KBM-7 (cell line): Measurements from ENCODE around the gene SOCS1.

Experiments
- DNase-seq: peaks from one replicate; pipeline ENCODE4 v3.0.0-alpha.2; 2015
- in situ Hi-C: fragments of 300-500 bp; cut with MboI; formaldehyde crosslinking; loops from 2 replicates; pipeline ENCODE4 v1.14.3; 2020; ENCODE audit warnings: low sequenced_read_pairs, low pct_unique_long_range_greater_than_20kb, mixed read lengths

Gene SOCS1

GRCh38 chr16:11265124-11265523 is 9.1 kb upstream of the SOCS1 start:
- in situ Hi-C loops = no loop called here

GRCh38 chr16:11264155-11264832 is 8.3 kb upstream of the SOCS1 start:
- in situ Hi-C loops = no loop called here
- DNase-seq = no peak

More at GRCh38 chr16:11265124-11265523, 9.1 kb upstream of the SOCS1 start:
- no peak for DNase-seq

GRCh38 chr16:11263737-11264136 is 7.7 kb upstream of the SOCS1 start:
- peak; percentile 43 for DNase-seq
- in situ Hi-C loops = no loop called here

DNA sequence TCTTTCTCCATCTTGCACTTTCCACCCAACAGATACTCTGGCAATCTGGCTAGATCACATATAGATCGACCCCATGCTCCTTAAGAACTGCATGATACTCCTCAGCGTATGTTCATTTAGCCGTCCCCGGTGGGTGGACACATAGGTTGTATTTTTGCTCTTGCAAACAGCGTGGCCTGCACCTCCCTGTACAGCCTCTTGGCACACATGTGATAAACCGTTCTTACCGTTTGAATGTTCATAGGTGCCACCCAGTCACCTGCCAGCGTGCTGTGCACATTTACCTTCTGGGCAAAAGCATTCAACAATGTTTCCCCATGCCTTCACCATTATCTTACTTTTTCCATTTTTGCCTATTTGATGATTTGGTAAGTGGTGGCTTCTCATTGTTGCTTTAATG is 6.9 kb upstream of the SOCS1 start:
- in situ Hi-C loops = no loop called here
- DNase-seq = no peak

DNA sequence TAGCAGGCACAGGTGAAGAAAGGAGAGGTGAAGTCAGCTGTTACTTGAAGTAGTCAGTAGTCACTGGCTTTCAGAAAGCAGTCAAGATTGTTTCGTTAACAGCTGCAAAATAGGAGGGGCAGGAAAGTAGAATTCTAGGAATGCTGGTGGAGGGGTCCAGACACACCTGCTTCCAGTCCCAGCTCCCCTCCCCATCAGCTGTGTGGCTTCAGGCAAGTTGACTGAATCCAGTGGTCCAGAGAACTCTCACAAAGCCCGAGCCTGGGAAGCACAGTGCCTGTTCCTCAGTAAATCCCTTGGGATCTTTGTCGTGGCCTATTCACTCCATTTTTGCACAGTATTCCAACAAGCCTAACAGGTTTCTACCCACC is 4.6 kb upstream of the SOCS1 start:
- no peak for DNase-seq
- in situ Hi-C loops = no loop called here

- in situ Hi-C loops = no loop called here
- DNase-seq = no peak
Observed at GRCh38 chr16:11259655-11260595, 3.9 kb upstream of the SOCS1 start.

- in situ Hi-C loops = no loop called here
- no peak for DNase-seq
Observed at GRCh38 chr16:11258553-11259492, 2.8 kb upstream of the SOCS1 start.

- peak; percentile 84 for DNase-seq
- in situ Hi-C loops = no loop called here
Observed at GRCh38 chr16:11257131-11257938, 1.3 kb upstream of the SOCS1 start.

DNA sequence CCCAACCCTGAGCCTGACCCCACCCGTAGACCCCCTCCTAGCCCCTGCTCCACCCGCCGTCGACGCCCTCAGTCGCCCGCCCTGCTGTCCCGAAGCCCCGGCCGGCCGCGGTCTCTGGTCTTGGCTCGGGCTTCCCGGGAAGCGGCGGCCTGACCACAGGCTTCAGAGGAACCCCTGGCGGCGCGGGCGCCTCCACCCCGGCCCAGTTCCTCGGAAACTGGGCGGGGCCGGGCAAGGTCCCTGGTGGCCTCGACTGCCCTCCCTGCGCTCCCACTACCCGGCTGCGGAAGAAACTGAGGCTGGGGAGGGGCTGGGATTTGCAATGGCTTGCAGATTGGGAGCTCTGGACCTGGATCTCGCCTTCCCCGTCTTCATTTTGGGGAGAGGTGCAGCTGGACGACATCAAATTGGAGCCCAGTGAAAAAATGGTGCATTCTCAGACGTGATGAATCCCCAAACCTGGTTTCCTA is 692 bp upstream of the SOCS1 start:
- DNase-seq = no peak

GRCh38 chr16:11254913-11255736 is 879 bp downstream of the SOCS1 start:
- in situ Hi-C loops = no loop called here
- peak; percentile 55 for DNase-seq

More for the DNA sequence above, 692 bp upstream of the SOCS1 start:
- in situ Hi-C loops = no loop called here

DNA sequence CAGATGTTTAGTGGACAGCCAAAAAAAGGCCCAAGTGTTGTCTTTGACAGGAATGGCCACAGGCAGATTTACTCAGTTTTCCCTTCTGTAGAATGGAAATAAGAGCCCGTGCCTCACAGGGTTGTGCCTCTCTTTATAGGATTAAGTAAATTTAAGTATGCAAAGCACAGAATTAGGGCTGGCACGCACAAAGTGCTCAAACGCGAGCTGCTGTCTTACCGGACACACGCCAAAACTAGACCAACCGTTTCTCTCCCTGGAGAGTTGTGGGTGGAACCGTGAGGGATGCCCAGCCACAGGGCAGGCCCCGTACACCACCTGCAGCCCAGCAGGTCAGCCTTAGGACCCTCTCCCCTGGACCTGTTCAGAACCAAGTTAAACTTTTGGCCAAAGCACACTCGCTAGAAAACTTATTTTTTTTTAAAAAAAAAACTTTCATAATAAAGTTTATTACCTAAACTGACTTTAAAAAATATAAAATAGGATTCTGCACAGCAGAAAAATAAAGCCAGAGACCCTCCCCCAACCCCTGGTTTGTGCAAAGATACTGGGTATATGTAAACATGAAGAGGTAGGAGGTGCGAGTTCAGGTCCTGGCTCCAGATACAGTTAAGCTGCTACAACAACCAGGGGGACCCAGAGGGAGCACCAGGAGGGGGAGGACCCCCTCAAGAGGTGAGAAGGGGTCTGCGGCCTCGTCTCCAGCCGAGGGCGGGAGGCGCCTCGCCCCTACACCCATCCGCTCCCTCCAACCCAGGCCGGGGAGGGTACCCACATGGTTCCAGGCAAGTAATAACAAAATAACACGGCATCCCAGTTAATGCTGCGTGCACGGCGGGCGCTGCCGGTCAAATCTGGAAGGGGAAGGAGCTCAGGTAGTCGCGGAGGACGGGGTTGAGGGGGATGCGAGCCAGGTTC is 1.8 kb downstream of the SOCS1 start:
- DNase-seq = no peak
- in situ Hi-C loops = no loop called here

GRCh38 chr16:11253009-11253994 is 2.7 kb downstream of the SOCS1 start:
- in situ Hi-C loops = no loop called here
- peak; percentile 42 for DNase-seq

DNA sequence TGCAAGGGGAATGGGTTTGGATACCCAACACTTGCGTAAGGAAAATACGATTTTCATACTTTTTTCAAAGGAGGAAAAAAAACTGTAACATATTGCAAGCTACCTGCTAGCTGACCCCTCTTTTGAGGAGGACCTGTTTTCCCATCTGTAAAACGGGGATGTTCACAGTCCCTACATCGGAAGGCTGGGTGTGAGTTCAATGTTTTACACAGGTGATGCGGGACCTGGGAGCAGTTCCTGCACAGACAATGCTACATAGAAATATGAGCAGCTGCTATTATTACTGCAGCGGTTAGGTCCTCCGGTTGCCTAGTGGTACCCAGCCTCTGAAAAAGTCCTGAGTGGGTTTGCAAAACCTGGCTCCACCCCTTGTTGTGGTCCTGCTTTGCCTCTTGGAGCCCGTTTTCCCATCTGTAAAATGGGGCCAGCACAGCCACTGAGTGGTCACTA is 3.5 kb downstream of the SOCS1 start:
- DNase-seq = no peak
- in situ Hi-C loops = no loop called here

DNA sequence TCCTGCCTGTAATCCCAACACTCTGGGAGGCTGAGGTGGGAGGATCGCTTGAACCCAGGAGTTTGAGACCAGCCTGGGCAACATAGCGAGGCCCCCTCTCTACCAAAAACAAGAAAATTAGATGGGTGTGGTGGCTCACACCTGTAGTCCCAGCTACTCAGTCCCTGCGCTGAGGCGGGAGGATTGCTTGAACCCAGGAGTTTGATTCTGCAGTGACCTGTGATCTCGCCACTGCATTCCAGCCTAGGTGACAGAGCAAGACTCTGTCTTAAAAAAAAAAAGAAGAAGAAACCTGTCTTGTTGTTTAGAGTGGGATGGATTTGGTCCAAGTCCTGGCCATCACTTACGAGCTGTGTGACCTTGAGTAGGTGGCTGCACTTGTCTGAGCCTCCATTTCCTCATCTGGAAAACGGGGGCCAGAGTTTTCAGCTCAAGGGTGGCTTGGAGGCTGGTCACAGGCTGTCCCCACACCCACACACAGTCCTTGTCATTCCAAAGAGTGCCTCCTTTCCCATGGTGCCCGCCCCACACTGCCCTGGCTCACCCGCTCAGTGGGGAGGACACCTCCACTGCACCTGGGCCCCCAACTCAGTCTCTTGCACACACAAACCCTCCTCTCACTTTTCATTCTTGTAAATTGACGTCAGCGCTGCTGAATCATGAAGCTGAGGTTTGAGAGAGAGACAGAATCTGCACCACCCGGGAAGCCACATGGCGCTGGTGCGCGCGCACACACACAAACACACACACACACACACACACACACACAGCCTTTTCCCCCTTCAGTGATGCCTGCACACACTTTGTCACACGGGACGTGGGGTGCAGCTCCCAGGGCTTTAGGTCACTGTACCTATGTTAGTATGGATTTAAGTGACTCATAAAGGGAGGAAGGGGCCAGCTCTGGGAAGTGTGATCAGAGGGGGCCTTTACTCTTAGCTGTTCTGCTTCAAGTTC is 4.2 kb downstream of the SOCS1 start:
- in situ Hi-C loops = no loop called here
- peak; percentile 48 for DNase-seq
